Upper lobe of left lung (tissue), 4 donors: Measurements from ENCODE around the gene TSPAN1.
A peak's percentile ranks its signal among the peaks of the same experiment; 100 is the strongest.

ENCODE experiments used
- POLR2A ChIP-seq, 4 donors: fragments of 450-650 bp; IDR thresholded peaks; one replicate each; pipeline ENCODE4 v1.5.1; 2016 to 2017; ENCODE audit warnings: antibody characterized with exemption in 4 of 4, mild to moderate bottlenecking in 2 of 4
- TF ChIP-seq, protein P1 (sequence below), 6 experiments: fragments of 450-650 bp in 4 of 6; fragments of 200-600 bp in 2 of 6; sonication (generic) in 2 of 6; IDR thresholded peaks; one replicate each; pipeline ENCODE4 v1.5.1; 2016 to 2019; ENCODE audit warnings: antibody characterized with exemption in 6 of 6

DNA sequence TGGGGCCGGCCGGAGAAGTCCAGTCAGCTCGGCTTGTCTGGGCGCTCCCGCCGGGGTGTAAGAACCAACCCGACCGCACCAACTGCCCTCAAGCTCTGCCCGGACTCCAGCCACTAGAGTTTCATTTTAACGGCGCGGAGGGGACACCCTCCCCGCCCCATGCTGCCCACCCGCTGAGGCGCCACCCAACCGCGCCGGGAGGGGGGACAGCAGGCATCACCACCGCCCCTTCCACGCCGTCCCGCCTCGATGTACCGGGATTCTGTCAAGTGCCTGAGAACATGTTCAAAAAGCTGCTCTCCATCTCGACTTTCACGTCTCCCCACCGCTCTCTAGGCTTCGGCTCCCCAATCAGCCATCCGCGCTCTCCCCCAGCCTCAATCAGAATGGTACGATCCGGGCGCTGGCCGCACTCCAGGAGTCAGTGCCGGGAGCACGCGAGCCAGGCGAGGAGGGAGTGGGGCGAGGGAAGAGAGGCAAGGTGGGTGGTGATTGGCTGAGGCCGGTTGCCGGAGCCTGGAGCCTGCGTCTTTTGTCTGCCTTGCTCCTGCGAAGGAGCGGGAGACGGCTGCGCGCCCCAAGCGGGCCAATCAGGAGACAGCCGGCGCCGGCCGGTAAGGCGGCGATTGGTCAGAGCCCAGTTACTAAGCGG is 42.2 kb upstream of the TSPAN1 start, which contains the start of gene PIK3R3:
- TF ChIP-seq, protein P1, sequence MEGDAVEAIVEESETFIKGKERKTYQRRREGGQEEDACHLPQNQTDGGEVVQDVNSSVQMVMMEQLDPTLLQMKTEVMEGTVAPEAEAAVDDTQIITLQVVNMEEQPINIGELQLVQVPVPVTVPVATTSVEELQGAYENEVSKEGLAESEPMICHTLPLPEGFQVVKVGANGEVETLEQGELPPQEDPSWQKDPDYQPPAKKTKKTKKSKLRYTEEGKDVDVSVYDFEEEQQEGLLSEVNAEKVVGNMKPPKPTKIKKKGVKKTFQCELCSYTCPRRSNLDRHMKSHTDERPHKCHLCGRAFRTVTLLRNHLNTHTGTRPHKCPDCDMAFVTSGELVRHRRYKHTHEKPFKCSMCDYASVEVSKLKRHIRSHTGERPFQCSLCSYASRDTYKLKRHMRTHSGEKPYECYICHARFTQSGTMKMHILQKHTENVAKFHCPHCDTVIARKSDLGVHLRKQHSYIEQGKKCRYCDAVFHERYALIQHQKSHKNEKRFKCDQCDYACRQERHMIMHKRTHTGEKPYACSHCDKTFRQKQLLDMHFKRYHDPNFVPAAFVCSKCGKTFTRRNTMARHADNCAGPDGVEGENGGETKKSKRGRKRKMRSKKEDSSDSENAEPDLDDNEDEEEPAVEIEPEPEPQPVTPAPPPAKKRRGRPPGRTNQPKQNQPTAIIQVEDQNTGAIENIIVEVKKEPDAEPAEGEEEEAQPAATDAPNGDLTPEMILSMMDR (IDR thresholded peaks at IDR 0.05), result peak in 4 of 6 experiments; percentile 17 to 49 (median 41)
- peak in 3 of 4 donors; percentile 96 to 98 (median 97) for TF ChIP-seq POLR2A (IDR thresholded peaks at IDR 0.05)
